ENCODE results near the gene GPR150.
"Not testable (repeated sequence)": the region's sequence is repeated elsewhere in the genome, so short reads cannot be mapped to it uniquely, and the experiment has no call there.

The GPR150 gene

DNA sequence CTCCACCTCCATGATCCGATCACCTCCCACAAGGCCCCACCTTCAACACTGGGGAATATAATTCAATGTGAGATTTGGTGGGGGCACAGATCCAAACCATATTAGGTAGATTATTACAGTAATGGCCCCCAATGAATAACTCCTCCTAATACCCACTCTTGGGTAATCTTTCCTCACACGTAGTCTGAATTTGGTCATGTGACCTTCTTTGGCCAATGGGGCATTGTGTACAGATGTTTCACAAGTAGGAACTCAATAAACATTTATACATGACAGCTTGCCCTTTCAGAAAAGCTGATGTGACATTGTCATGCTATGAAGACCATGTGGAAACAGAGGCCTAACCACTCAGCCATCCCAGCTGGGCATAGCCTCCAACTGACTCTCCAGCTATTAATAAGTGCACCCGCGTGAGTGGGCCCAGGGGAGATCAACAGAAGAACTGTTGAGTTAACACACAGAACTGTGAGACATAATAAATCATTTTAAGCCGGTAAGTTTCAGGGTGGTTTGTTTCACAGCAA lies 10.6 kb downstream of the GPR150 start:
- DNase-seq (ENCODE audit: insufficient read length, low spot score) (no peak), FAIRE-seq (no peak)
- TF ChIP-seq, protein P1, sequence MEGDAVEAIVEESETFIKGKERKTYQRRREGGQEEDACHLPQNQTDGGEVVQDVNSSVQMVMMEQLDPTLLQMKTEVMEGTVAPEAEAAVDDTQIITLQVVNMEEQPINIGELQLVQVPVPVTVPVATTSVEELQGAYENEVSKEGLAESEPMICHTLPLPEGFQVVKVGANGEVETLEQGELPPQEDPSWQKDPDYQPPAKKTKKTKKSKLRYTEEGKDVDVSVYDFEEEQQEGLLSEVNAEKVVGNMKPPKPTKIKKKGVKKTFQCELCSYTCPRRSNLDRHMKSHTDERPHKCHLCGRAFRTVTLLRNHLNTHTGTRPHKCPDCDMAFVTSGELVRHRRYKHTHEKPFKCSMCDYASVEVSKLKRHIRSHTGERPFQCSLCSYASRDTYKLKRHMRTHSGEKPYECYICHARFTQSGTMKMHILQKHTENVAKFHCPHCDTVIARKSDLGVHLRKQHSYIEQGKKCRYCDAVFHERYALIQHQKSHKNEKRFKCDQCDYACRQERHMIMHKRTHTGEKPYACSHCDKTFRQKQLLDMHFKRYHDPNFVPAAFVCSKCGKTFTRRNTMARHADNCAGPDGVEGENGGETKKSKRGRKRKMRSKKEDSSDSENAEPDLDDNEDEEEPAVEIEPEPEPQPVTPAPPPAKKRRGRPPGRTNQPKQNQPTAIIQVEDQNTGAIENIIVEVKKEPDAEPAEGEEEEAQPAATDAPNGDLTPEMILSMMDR (IDR thresholded peaks at IDR 0.05; ENCODE audit: insufficient read depth, missing control alignments) = no peak

DNA sequence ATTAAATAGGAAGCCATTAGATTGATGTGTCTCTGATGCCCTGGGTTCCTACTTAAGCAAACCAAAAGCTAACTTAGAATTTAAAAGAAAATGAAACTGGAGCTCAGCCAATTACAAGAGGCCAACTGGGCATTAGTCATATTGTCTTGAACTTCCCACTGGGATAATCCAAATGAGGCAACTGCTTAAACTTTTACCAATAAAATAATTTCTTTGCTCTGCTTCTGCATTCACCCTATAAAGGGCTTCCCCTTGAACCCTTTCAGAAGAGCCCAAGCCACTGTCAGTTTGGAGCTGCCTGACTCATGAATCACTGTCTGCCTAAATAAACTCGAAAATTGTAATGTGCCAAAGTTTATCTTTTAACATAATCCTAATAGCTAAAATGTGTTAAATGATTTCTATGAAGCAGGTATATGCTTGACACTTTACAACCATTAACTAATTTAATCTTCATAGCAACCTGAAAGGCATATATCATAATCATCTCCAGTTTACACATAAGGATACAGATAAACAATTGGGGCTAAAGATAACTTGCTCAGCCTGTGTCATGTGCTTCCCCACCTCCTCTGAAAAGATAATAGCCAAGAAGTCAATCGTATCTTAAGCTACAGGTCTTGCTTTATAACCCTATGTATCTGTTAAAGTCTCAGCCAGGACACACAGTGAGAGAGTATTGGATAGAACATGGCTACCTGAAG lies 11.5 kb downstream of the GPR150 start:
- FAIRE-seq (no peak), DNase-seq (ENCODE audit: insufficient read length, low spot score) (no peak)
- TF ChIP-seq, protein P1 (IDR thresholded peaks at IDR 0.05; ENCODE audit: insufficient read depth, missing control alignments) = no peak

DNA sequence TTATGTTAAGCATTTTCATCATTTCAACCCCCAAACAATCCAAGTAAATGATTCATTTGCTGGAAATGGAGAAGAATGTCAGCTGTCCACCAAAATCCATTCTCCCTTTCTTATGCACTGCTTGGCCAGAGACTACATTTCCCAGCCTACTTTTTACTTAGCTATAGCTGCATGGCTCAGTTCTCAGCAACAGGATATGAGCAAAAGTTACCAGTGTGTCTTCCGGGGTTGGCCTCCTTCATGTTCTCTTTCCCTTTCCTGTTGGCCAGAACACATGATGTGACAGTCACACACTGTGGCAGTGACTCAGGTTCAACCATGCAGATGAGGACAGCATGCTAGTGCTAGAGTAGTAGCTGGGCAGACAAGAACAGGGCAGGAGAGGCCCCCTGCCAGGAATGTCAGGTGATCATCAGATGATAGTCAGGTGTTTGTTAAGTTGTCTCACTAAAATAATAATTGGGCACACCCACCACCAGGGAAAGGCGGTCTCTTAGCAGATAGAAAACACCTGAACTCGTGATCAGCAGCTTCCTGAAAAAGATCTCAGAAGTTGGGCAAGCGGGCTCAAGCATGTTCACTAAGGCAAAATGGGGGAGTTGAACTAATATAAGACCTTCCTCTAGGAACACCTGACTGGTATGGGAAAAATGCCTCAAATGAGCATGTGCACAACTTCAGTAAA lies 12.2 kb downstream of the GPR150 start:
- no peak for DNase-seq (ENCODE audit: insufficient read length, low spot score)

DNA sequence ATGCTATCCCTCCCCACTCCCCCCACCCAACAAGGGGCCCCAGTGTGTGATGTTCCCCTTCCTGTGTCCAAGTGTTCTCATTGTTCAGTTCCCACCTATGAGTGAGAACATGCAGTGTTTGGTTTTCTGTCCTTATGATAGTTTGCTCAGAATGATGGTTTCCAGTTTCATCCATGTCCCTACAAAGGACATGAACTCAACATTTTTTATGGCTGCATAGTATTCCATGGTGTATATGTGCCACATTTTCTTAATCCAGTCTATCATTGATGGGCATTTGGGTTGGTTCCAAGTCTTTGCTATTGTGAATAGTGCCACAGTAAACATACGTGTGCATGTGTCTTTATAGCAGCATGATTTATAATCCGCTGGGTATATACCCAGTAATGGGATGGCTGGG lies 13.1 kb downstream of the GPR150 start:
- not testable (repeated sequence) for DNase-seq (ENCODE audit: insufficient read length, low spot score); FAIRE-seq

More for the DNA sequence above, 12.2 kb downstream of the GPR150 start:
- TF ChIP-seq, protein P1 (IDR thresholded peaks at IDR 0.05; ENCODE audit: insufficient read depth, missing control alignments) = no peak
- FAIRE-seq = no peak

DNA sequence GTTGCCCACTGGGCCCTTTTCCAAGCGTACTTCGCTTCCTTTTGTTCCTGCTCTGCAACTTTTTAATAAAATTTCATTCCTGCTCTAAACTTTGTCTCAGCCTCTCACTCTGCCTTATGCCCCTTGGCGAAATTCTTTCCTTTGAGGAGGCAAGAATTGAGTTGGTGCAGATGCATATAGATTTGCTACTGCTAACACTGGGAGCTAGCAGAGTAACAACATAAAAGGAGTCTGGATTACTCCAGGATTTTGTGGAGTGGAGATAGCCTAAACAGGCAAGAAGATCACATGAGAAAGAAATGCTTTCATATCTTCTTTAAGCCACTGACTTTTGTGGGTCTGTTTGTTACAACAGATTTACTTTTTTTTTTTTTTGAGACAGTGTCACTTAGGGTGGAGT lies 13.8 kb downstream of the GPR150 start:
- FAIRE-seq (no peak), DNase-seq (ENCODE audit: insufficient read length, low spot score) (no peak)
- TF ChIP-seq, protein P1 (IDR thresholded peaks at IDR 0.05; ENCODE audit: insufficient read depth, missing control alignments) = no peak

DNA sequence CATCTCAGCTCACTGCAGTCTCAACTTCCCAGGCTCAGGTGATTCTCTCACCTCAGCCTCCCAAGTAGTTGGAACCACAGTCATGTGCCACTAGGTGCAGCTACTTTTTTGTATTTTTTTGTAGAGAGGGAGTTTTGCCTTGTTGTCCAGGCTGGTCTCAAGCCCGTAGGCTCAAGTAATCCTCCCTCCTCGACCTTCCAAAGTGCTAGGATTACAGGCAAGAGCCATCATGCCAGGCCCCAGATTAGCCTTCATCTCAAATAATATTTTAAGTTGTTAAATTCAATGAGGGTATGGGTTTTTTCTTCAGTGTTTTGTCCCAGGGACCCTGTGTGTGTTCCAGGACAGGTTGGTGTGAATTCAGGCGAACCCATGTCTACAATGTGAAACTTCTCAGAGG lies 14.2 kb downstream of the GPR150 start:
- TF ChIP-seq, protein P1 (IDR thresholded peaks at IDR 0.05; ENCODE audit: insufficient read depth, missing control alignments) = no peak
- FAIRE-seq = no peak
- DNase-seq (ENCODE audit: insufficient read length, low spot score) = no peak

DNA sequence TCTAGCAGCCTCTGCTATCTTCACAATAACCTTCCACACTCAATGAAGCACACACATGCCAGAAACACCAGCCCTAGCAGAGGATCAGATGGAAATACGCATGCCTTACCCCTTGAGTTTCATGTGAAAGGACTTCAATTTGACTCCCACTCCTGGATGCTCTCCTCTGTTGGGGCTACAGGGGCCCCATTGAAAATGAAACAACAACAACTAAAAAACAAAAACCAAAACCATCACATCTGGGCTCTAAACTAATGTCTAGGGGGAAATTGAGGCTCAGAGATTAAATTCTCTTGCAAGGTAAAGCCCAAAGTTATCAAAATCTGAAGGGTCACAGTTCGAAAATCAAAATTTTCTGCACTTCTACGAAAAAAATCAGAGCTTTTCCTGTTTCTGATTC lies 18.7 kb downstream of the GPR150 start:
- DNase-seq (ENCODE audit: insufficient read length, low spot score) = no peak
- no peak for FAIRE-seq
- TF ChIP-seq, protein P1 (IDR thresholded peaks at IDR 0.05; ENCODE audit: insufficient read depth, missing control alignments) = no peak
